ENCODE data around the gene BCL11A.
"Not testable (repeated sequence)": the region's sequence is repeated elsewhere in the genome, so short reads cannot be mapped to it uniquely, and the experiment has no call there.

The BCL11A gene

DNA sequence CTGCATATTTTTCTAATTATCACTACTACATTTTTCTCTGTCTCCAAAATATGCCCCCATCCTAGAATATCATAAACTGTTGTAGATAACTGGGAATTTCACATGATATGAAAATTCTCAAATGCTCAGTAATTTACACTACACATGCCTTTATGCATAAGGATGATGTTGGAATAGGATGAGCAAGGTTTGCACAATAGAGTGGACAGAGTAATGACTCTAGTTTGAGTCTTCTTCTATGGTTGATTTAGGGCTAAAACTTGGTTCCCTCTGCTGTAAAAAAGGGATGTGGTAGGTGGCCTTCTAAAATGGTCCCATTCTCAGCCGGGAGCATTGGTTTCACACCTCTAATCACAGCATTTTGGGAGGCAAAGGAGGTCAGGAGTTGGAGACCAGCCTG is 129.9 kb downstream of the BCL11A start:
- TF ChIP-seq, protein P1, sequence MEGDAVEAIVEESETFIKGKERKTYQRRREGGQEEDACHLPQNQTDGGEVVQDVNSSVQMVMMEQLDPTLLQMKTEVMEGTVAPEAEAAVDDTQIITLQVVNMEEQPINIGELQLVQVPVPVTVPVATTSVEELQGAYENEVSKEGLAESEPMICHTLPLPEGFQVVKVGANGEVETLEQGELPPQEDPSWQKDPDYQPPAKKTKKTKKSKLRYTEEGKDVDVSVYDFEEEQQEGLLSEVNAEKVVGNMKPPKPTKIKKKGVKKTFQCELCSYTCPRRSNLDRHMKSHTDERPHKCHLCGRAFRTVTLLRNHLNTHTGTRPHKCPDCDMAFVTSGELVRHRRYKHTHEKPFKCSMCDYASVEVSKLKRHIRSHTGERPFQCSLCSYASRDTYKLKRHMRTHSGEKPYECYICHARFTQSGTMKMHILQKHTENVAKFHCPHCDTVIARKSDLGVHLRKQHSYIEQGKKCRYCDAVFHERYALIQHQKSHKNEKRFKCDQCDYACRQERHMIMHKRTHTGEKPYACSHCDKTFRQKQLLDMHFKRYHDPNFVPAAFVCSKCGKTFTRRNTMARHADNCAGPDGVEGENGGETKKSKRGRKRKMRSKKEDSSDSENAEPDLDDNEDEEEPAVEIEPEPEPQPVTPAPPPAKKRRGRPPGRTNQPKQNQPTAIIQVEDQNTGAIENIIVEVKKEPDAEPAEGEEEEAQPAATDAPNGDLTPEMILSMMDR (IDR thresholded peaks at IDR 0.05; ENCODE audit: low read depth, low read length, poor library complexity, severe bottlenecking), result no peak
- no peak for TF ChIP-seq EZH2phosphoT487 (IDR thresholded peaks at IDR 0.05; ENCODE audit: borderline replicate concordance, low read length)
- H3K4me1 ChIP-seq (ENCODE audit: control insufficient read depth, low read length), result peaks cover 9% of the 10 kb centered on the region
- H3K9me2 ChIP-seq (replicated peaks; ENCODE audit: control insufficient read depth, low read length), result no peaks in the 10 kb centered on the region
- H4K20me1 ChIP-seq (ENCODE audit: control insufficient read depth, insufficient read depth, low read depth, low read length), result no peaks in the 10 kb centered on the region
- no peak overlapping the region for H3K27ac ChIP-seq (ENCODE audit: low read depth, low read length)
- no peak overlapping the region for H3K4me2 ChIP-seq (ENCODE audit: low read length)
- H3K79me2 ChIP-seq (ENCODE audit: control insufficient read depth, low read length), result no peaks in the 10 kb centered on the region
- no peaks in the 10 kb centered on the region for H3F3A ChIP-seq (ENCODE audit: control insufficient read depth, insufficient read depth)
- no peaks in the 10 kb centered on the region for H3K9me3 ChIP-seq (ENCODE audit: control insufficient read depth, insufficient read depth, low read length)
- no peak overlapping the region for H3K4me3 ChIP-seq (ENCODE audit: low read length)
- no peaks in the 10 kb centered on the region for H3K36me3 ChIP-seq (ENCODE audit: control insufficient read depth, low read length)
- no peaks in the 10 kb centered on the region for H3K27me3 ChIP-seq (ENCODE audit: control insufficient read depth, low read length)

DNA sequence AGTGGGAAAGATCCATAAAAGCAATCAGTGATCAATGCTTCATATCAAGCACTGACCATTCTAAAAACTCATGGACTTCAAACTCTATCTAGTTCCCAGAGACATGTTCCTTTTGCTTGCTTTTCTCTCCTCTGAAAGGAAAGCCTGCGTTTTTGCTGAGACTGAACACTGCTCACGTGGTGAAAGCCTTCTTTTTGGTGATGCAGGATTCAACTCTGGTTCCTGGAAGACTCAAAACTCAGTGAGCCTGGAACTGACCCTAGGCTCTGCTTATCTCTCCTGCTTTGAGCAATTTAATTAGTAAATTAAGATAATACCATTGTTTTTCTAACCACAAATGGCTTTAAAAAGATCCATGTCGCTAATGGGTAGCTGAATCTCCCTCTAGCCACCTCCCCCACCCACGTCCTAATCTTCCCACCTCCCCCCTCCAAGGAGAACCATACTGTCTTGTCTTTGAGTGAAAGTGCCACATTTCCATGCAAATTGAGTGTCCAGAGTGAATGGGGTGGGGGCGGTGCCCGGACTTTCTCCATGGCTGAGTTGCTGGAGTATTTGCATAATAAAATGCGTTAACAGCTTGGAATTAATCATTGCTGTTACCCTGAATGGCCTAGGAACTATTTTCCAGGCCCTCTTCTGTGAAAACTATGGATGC is 130.5 kb downstream of the BCL11A start:
- Histone ChIP-seq H3K4me2 (ENCODE audit: low read length) (no peak overlapping the region), H3K9me2 (replicated peaks; ENCODE audit: control insufficient read depth, low read length) (no peaks in the 10 kb centered on the region), H4K20me1 (ENCODE audit: control insufficient read depth, insufficient read depth, low read depth, low read length) (no peaks in the 10 kb centered on the region), H3F3A (ENCODE audit: control insufficient read depth, insufficient read depth) (no peaks in the 10 kb centered on the region), H3K4me1 (ENCODE audit: control insufficient read depth, low read length) (peaks cover 9% of the 10 kb centered on the region), H3K27ac (ENCODE audit: low read depth, low read length) (no peak overlapping the region), H3K9me3 (ENCODE audit: control insufficient read depth, insufficient read depth, low read length) (no peaks in the 10 kb centered on the region), H3K4me3 (ENCODE audit: low read length) (no peak overlapping the region), H3K36me3 (ENCODE audit: control insufficient read depth, low read length) (no peaks in the 10 kb centered on the region), H3K79me2 (ENCODE audit: control insufficient read depth, low read length) (no peaks in the 10 kb centered on the region), H3K27me3 (ENCODE audit: control insufficient read depth, low read length) (no peaks in the 10 kb centered on the region)
- TF ChIP-seq EZH2phosphoT487 (IDR thresholded peaks at IDR 0.05; ENCODE audit: borderline replicate concordance, low read length), result no peak
- TF ChIP-seq, protein P1 (IDR thresholded peaks at IDR 0.05; ENCODE audit: low read depth, low read length, poor library complexity, severe bottlenecking), result no peak

DNA sequence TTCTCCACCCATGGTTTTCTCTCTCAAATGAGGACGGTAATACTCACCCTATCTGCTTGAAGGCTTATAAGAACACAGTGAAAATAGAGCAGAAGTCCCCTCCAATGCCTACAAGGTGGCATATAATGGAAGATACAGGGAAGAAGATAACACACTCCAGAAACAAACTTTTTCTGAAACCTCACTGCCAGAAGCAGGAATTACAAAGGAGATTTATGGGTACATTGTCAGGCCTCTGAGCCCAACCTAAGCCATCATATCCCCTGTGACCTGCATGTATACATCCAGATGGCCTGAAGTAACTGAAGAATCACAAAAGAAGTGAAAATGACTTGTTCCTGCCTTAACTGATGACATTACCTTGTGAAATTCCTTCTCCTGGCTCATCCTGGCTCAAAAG is 136.2 kb downstream of the BCL11A start:
- H3K27ac ChIP-seq (ENCODE audit: low read depth, low read length); H3K27me3 ChIP-seq (ENCODE audit: control insufficient read depth, low read length); H3K36me3 ChIP-seq (ENCODE audit: control insufficient read depth, low read length); H3K4me3 ChIP-seq (ENCODE audit: low read length); H3K4me2 ChIP-seq (ENCODE audit: low read length); H3F3A ChIP-seq (ENCODE audit: control insufficient read depth, insufficient read depth); H3K9me2 ChIP-seq (replicated peaks; ENCODE audit: control insufficient read depth, low read length); H3K79me2 ChIP-seq (ENCODE audit: control insufficient read depth, low read length); H3K9me3 ChIP-seq (ENCODE audit: control insufficient read depth, insufficient read depth, low read length); H4K20me1 ChIP-seq (ENCODE audit: control insufficient read depth, insufficient read depth, low read depth, low read length): not testable (repeated sequence)
- H3K4me1 ChIP-seq (ENCODE audit: control insufficient read depth, low read length), result peaks cover 30% of the 10 kb centered on the region

GRCh38 chr2:60416221-60417008 is 137.0 kb downstream of the BCL11A start:
- Histone ChIP-seq H3K4me2 (ENCODE audit: low read length) (no peak overlapping the region), H3K36me3 (ENCODE audit: control insufficient read depth, low read length) (no peaks in the 10 kb centered on the region), H4K20me1 (ENCODE audit: control insufficient read depth, insufficient read depth, low read depth, low read length) (no peaks in the 10 kb centered on the region), H3K27me3 (ENCODE audit: control insufficient read depth, low read length) (no peaks in the 10 kb centered on the region), H3K9me3 (ENCODE audit: control insufficient read depth, insufficient read depth, low read length) (no peaks in the 10 kb centered on the region), H3K4me3 (ENCODE audit: low read length) (no peak overlapping the region), H3F3A (ENCODE audit: control insufficient read depth, insufficient read depth) (no peaks in the 10 kb centered on the region; the same call in 1 of the 2 replicates), H3K4me1 (ENCODE audit: control insufficient read depth, low read length) (peaks cover 38% of the 10 kb centered on the region), H3K9me2 (replicated peaks; ENCODE audit: control insufficient read depth, low read length) (no peaks in the 10 kb centered on the region), H3K27ac (ENCODE audit: low read depth, low read length) (no peak overlapping the region), H3K79me2 (ENCODE audit: control insufficient read depth, low read length) (no peaks in the 10 kb centered on the region)
- no peak for TF ChIP-seq EZH2phosphoT487 (IDR thresholded peaks at IDR 0.05; ENCODE audit: borderline replicate concordance, low read length)
- TF ChIP-seq, protein P1 (IDR thresholded peaks at IDR 0.05; ENCODE audit: low read depth, low read length, poor library complexity, severe bottlenecking), result no peak

All from DOHH2 (cell line).